T-cell (primary cell): ENCODE data around the gene PLEKHA7. TPM values are rescaled to one million over a fixed set of nuclear protein-coding genes. Genes with fewer than 3 reads are reported as not detected.

Source experiments
- ATAC-seq, 4 experiments: fragments of 200-7000 bp in 3 of 4; fragments of 150-1000 bp in 1 of 4; cut with Tn5 transposase; replicated peaks in 1 of 4; 1 replicate in 3 of 4; 2 replicates in 1 of 4; pipeline ENCODE4 v1.10.0; 2021; ENCODE audit warnings: moderate library complexity in 3 of 4, mild to moderate bottlenecking in 2 of 4, moderate number of reproducible peaks in 1 of 4
- CTCF ChIA-PET, 2 donors: fragments of 300-600 bp; sonication (Branson Sonifier 250); formaldehyde crosslinking; loops; one replicate each; lab custom pipeline; 2022; ENCODE audit warnings: antibody characterized with exemption in 2 of 2; lab: Charles Lee
- POLR2A ChIA-PET, 2 donors: fragments of 300-600 bp; sonication (Branson Sonifier 250); formaldehyde crosslinking; loops; one replicate each; lab custom pipeline; 2022; ENCODE audit warnings: antibody characterized with exemption in 2 of 2; lab: Charles Lee
- DNase-seq, 35 experiments: peaks; one replicate each; pipeline versions ENCODE4 v3.0.0 to v3.0.0-alpha.2; 2013 to 2023
- H3K27ac ChIP-seq: one replicate; pipeline ENCODE4 v1.5.1; 2013; ENCODE audit warnings: low read length
- H3K27me3 ChIP-seq, 2 experiments: replicated peaks in 1 of 2; 1 replicate in 1 of 2; 2 replicates in 1 of 2; pipeline versions ENCODE4 v1.6.1 to v1.7.0; 2013; ENCODE audit warnings: low read length in 1 of 2, mixed read lengths in 1 of 2; ENCODE audit not compliant: control insufficient read depth in 2 of 2, insufficient read depth in 2 of 2; ENCODE audit errors: extremely low read depth in 1 of 2
- H3K36me3 ChIP-seq, 2 donors: 1 replicate in 1 of 2; 2 replicates in 1 of 2; pipeline versions ENCODE4 v1.6.1 to v1.7.0; 2013; ENCODE audit warnings: low read length in 1 of 2; ENCODE audit not compliant: control insufficient read depth in 2 of 2, insufficient read depth in 1 of 2; ENCODE audit errors: extremely low read depth in 1 of 2
- H3K4me1 ChIP-seq, 2 experiments: 1 replicate in 1 of 2; 2 replicates in 1 of 2; pipeline versions ENCODE4 v1.6.1 to v1.7.0; 2013; ENCODE audit warnings: low read length in 2 of 2, mixed read lengths in 1 of 2; ENCODE audit not compliant: insufficient read depth in 2 of 2, control insufficient read depth in 1 of 2; ENCODE audit errors: extremely low read depth in 1 of 2
- H3K4me3 ChIP-seq, 2 donors: 1 replicate in 1 of 2; 2 replicates in 1 of 2; pipeline versions ENCODE4 v1.5.1 to v1.7.0; 2013; ENCODE audit warnings: mild to moderate bottlenecking in 2 of 2, low read length in 1 of 2, moderate library complexity in 1 of 2; ENCODE audit not compliant: control insufficient read depth in 1 of 2; ENCODE audit errors: extremely low read depth in 1 of 2
- H3K9me3 ChIP-seq: 2 replicates; pipeline ENCODE4 v1.7.0; 2013
- H3K27ac Mint-ChIP-seq, 2 donors: one replicate each; pipeline ENCODE4 v1.8.0; 2020 to 2021; ENCODE audit warnings: mild to moderate bottlenecking in 2 of 2, mixed read lengths in 2 of 2
- H3K27me3 Mint-ChIP-seq, 2 donors: one replicate each; pipeline ENCODE4 v1.8.0; 2021 to 2022; ENCODE audit warnings: mixed read lengths in 2 of 2
- H3K36me3 Mint-ChIP-seq: one replicate; pipeline ENCODE4 v1.8.0; 2021; ENCODE audit warnings: mixed read lengths
- H3K4me1 Mint-ChIP-seq, 3 donors: one replicate each; pipeline ENCODE4 v1.8.0; 2020 to 2022; ENCODE audit warnings: mixed read lengths in 3 of 3, mild to moderate bottlenecking in 1 of 3
- H3K4me3 Mint-ChIP-seq, 3 donors: one replicate each; pipeline ENCODE4 v1.8.0; 2020 to 2022; ENCODE audit warnings: mild to moderate bottlenecking in 3 of 3, mixed read lengths in 3 of 3, moderate library complexity in 3 of 3
- H3K9me3 Mint-ChIP-seq, 3 donors: one replicate each; pipeline ENCODE4 v1.8.0; 2020 to 2022; ENCODE audit warnings: mixed read lengths in 3 of 3
- WGBS: methylation state at CpG from one replicate; pipeline ENCODE4 v1.1.5; 2013; ENCODE audit warnings: missing lambda C conversion rate; ENCODE audit not compliant: insufficient coverage; 5-methylcytosine and 5-hydroxymethylcytosine counted together
- total RNA-seq, 35 experiments: library from RNA in 6 of 35; stranded (reverse) in 6 of 35; fragments of 120-200 nt in 1 of 35; gene quantifications; one replicate each; pipeline versions ENCODE4 v1.2.1 to v1.2.4 and lab custom pipeline; 2013 to 2026

PLEKHA7 gene
- total RNA-seq, 5 donors from 2014 or later (not counting 1 experiment from before 2014, with no cell fraction given), result 4.8 to 8.8 (median 5.8) TPM

DNA sequence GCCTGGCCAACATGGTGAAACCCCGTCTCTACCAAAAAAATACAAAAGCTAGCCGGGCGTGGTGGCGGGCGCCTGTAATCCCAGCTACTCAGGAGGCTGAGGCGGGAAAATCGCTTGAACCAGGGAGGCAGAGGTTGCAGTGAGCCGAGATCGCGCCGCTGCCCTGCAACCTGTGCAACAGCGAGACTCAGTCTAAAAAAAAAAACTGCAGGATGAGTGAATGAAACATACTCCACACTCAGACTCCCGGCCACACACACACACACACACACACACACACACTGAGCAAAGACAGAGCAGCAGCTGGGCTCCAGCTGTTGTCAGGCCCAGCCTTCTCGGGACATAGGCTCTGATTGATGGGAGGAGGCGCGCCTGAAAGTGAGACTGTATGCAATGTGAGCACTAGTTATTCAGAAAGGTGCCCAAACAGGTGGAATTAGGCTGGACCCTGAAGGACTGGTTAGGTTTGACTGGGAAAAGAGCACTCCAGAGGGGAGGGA is 1.5 kb upstream of the PLEKHA7 start:
- peaks cover 3% of the 10 kb centered on the region for H3K36me3 Mint-ChIP-seq
- WGBS, result 95% methylated on average over 15 of the region's 16 CpGs
- no peak overlapping the region for H3K4me3 ChIP-seq
- ATAC-seq, result no peak
- no peaks in the 10 kb centered on the region for H3K9me3 Mint-ChIP-seq
- H3K9me3 ChIP-seq, result no peaks in the 10 kb centered on the region
- CTCF ChIA-PET, result no interaction called here
- POLR2A ChIA-PET, result interaction anchor here in 1 of 2 donors (0.6 kb wide), 1 partner anchor 64 kb away, joined by 3 read pairs; no protein-coding TSS in a partner anchor
- peaks cover 10 to 27% of the 10 kb centered on the region in 2 experiments for H3K27me3 ChIP-seq
- peaks cover 4 to 10% (median 7%) of the 10 kb centered on the region in 3 donors for H3K4me1 Mint-ChIP-seq
- no peak overlapping the region for H3K27ac Mint-ChIP-seq
- peaks cover 3 to 13% of the 10 kb centered on the region in 2 experiments for H3K4me1 ChIP-seq
- no peak overlapping the region for H3K27ac ChIP-seq
- no peaks in the 10 kb centered on the region for H3K36me3 ChIP-seq
- peak overlapping the region in 1 of 3 donors; percentile 96 for H3K4me3 Mint-ChIP-seq
- no peak for DNase-seq
- peaks cover 12 to 22% of the 10 kb centered on the region in 2 donors for H3K27me3 Mint-ChIP-seq

DNA sequence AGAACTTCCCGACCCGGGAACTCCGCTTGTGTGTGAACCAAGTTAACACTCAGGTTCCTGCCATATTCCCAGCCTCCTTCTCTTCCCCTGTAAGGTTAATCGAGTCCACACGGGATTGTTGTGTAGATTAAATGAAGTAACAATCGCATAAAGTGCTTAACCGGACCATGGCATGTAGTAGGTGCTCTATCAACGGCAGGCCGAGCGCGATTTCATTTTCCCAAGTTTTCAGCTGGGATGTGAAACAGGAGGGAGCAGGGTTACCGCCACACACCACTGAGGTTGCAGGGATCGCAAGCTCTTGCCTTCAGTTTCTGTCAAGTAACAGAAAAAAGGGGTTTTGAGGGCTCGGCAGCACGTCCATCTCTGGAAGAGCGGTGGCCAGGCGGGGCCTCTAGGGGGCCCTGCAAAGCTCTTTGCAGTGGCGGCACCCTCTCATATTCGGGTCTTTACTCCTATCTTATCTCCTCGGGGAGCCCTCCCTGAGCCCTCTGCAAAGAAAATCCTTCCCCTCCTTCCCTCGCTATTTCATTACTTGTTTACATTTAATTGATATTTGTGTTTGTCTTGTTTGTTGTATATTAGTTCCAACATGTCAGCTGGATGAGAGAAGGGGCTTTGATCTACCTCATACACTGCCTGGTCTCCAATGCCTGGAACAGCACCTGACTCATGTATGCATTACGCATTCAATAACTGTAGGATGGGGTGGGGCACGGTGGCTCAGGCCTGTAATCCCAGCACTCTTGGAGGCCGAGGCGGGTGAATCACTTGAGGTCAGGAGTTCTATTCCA is 816 bp upstream of the PLEKHA7 start:
- no peaks in the 10 kb centered on the region for H3K9me3 ChIP-seq
- no peaks in the 10 kb centered on the region for H3K9me3 Mint-ChIP-seq
- peaks cover 12 to 22% of the 10 kb centered on the region in 2 donors for H3K27me3 Mint-ChIP-seq
- peaks cover 4 to 10% (median 7%) of the 10 kb centered on the region in 3 donors for H3K4me1 Mint-ChIP-seq
- ATAC-seq (peak in 3 of 4 experiments; percentile 28 to 66 (median 51)), DNase-seq (peak in 10 of 35 experiments; percentile 4 to 49 (median 10))
- no peak overlapping the region for H3K27ac ChIP-seq
- CTCF ChIA-PET, result interaction anchor here in 1 of 2 donors (0.6 kb wide), 1 partner anchor 48 kb away, joined by 5 read pairs; no protein-coding TSS in a partner anchor
- H3K27ac Mint-ChIP-seq, result peak overlapping the region in 1 of 2 donors; percentile 60
- H3K36me3 ChIP-seq, result no peaks in the 10 kb centered on the region
- POLR2A ChIA-PET, result no interaction called here
- peaks cover 3 to 13% of the 10 kb centered on the region in 2 experiments for H3K4me1 ChIP-seq
- H3K4me3 ChIP-seq, result peak overlapping the region; percentile 51 to 68
- peak overlapping the region in 2 of 3 donors; percentile 88 to 96 for H3K4me3 Mint-ChIP-seq
- peaks cover 10 to 27% of the 10 kb centered on the region in 2 experiments for H3K27me3 ChIP-seq
- WGBS, result 31% methylated on average over 16 of the region's 25 CpGs
- peaks cover 3% of the 10 kb centered on the region for H3K36me3 Mint-ChIP-seq

DNA sequence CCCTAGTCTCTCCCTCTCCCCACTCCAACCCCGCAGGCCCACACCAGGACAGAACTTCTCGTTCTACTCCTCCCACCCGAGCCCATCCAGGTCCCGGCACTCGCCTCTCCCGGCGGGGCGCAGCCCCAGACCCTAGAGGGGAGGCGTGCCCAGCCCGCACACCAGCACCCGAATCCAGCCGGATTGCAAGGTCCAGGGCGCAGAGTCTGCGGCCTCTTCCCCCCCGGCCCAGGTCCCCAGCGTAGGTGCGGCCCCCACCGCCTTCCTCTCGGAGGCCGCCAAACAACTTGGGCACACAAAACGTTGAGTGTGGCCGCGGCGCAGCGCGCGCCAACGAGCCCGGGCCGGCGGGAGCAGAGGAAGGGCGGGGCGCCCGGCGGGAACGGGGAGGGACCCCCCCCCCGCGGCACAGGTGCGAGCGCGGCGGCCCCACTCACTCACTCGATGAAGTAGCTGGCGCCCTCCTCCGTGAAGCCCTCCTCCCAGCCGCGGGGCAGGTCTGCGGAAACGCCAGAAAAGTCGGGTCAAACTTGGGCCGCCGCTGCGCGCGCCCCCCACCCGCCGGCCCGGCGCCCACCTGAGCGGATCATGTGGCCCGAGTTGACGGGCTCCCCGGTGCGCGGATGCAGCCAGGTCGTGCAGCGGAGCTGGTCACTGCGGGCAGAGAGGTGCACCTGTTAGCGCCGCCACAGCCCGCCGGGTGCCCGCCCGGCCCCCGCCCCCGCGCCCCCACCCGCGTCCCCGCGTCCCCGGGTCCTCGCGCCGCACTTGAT is 480 bp downstream of the PLEKHA7 start:
- Histone ChIP-seq H3K4me1 (peaks cover 3 to 13% of the 10 kb centered on the region in 2 experiments), H3K9me3 (no peaks in the 10 kb centered on the region), H3K27me3 (peaks cover 10 to 27% of the 10 kb centered on the region in 2 experiments), H3K4me3 (peak overlapping the region; percentile 45 to 64), H3K36me3 (no peaks in the 10 kb centered on the region), H3K27ac (no peak overlapping the region)
- ChIA-PET CTCF (no interaction called here), POLR2A (no interaction called here)
- Mint-ChIP-seq H3K4me3 (peak overlapping the region in 2 of 3 donors; percentile 28 to 53), H3K9me3 (no peaks in the 10 kb centered on the region), H3K4me1 (peaks cover 4 to 10% (median 7%) of the 10 kb centered on the region in 3 donors), H3K27ac (no peak overlapping the region), H3K27me3 (peaks cover 12 to 22% of the 10 kb centered on the region in 2 donors), H3K36me3 (peaks cover 3% of the 10 kb centered on the region)
- 1% methylated on average over 67 of the region's 85 CpGs for WGBS
- peak; percentile 53 to 67 (median 59) for ATAC-seq
- DNase-seq, result peak in 16 of 35 experiments; percentile 0 to 35 (median 14)

DNA sequence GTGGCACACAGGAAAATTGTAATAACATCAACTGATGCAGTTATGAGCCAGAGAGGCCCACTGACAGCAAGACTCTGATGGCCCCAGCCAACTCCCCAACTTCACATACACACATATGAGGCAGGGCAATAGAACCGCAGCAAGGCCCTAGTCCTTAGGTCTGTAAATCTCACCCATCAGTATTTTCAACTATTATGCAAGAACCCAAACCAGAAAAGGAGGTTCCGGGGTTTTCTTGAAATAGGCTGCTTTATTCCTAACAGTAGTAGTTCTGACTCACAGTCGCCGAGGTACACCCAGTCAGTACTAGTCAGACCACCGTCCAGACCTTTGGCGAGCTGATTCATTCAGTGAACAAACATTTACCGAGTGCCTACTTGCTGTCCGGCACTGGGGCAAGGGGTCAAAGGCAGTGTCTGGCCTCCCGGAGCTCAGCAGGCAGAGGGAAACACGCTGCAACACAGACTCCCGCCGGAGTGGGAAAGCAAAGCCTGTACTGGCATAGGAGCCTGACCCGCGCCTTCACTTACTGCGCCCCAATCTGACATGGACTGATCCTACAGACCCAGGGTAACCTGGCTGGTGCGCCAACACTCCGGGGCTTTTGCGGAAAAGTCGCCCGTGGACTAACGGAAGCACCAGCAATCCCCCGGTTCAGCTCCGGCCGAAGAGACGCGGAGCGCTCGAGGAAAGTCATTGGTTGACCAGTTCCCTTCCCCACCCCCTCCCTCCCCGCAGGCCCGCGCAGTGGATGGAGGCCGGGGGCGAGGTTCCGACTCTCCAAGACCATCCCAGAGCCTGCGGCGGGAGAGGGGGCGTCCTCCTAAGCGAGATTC is 1.3 kb downstream of the PLEKHA7 start:
- 49% methylated on average over 37 of the region's 38 CpGs for WGBS
- ChIA-PET POLR2A (no interaction called here), CTCF (interaction anchor here in 1 of 2 donors (0.5 kb wide), 1 partner anchor 80 kb away, joined by 8 read pairs; no protein-coding TSS in a partner anchor)
- Mint-ChIP-seq H3K27ac (no peak overlapping the region), H3K36me3 (peaks cover 3% of the 10 kb centered on the region), H3K4me3 (no peak overlapping the region), H3K9me3 (no peaks in the 10 kb centered on the region), H3K4me1 (peaks cover 4 to 10% (median 7%) of the 10 kb centered on the region in 3 donors), H3K27me3 (peaks cover 12 to 22% of the 10 kb centered on the region in 2 donors)
- no peak for DNase-seq
- H3K36me3 ChIP-seq, result no peaks in the 10 kb centered on the region
- peaks cover 3 to 13% of the 10 kb centered on the region in 2 experiments for H3K4me1 ChIP-seq
- H3K27me3 ChIP-seq, result peaks cover 10 to 29% of the 10 kb centered on the region in 2 experiments
- peak overlapping the region; percentile 45 to 64 for H3K4me3 ChIP-seq
- no peak for ATAC-seq
- no peak overlapping the region for H3K27ac ChIP-seq
- no peaks in the 10 kb centered on the region for H3K9me3 ChIP-seq

DNA sequence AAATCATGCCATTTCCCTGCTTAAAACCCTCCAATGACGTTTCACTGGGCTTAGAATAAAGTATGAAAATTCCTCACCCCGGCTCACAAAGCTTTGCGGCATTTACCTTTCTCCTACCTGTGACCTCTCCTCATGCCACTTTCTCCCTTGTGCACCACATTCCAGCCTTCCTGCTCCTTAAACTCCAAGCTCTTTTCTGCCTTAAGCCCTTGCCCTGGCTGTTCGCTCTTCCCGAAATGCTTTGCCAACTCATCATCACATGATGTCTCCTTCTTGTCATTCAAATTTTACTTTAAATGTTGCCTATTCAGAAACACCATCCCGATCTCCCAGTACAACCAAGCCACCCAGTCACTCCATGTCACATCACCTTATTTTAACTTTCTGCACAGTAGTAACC is 2.0 kb downstream of the PLEKHA7 start:
- Histone ChIP-seq H3K36me3 (no peaks in the 10 kb centered on the region), H3K4me1 (peaks cover 3 to 13% of the 10 kb centered on the region in 2 experiments), H3K9me3 (no peaks in the 10 kb centered on the region), H3K27me3 (peaks cover 10 to 29% of the 10 kb centered on the region in 2 experiments), H3K27ac (no peak overlapping the region), H3K4me3 (no peak overlapping the region)
- no peak overlapping the region for H3K4me3 Mint-ChIP-seq
- no peaks in the 10 kb centered on the region for H3K9me3 Mint-ChIP-seq
- peaks cover 12 to 22% of the 10 kb centered on the region in 2 donors for H3K27me3 Mint-ChIP-seq
- CTCF ChIA-PET, result no interaction called here
- H3K4me1 Mint-ChIP-seq, result peaks cover 4 to 10% (median 7%) of the 10 kb centered on the region in 3 donors
- 91% methylated on average over 6 of the region's 6 CpGs for WGBS
- H3K27ac Mint-ChIP-seq, result no peak overlapping the region
- ATAC-seq (no peak), DNase-seq (no peak)
- peaks cover 3% of the 10 kb centered on the region for H3K36me3 Mint-ChIP-seq
- POLR2A ChIA-PET, result no interaction called here
